ENCODE data around the gene ADAMTS6. TPM values are rescaled to one million over a fixed set of nuclear protein-coding genes. Genes with fewer than 3 reads are reported as not detected.
A peak's percentile ranks its signal among the peaks of the same experiment; 100 is the strongest.

The ADAMTS6 gene
- total RNA-seq, 1 donor from 2014 or later: 21.5 TPM

GRCh38 chr5:65128226-65128625 lies 353.5 kb downstream of the ADAMTS6 start:
- TF ChIP-seq CTCF (IDR thresholded peaks at IDR 0.05): no peak
- peak overlapping the region; percentile 91 for H3K27ac Mint-ChIP-seq (ENCODE audit: unreplicated experiment)
- DNase-seq (ENCODE audit: low spot score): no peak

GRCh38 chr5:65127161-65127901 lies 354.4 kb downstream of the ADAMTS6 start:
- Mint-ChIP-seq H3K27me3 (ENCODE audit: low read depth) (no peaks in the 10 kb centered on the region), H3K9me3 (ENCODE audit: low read depth) (no peaks in the 10 kb centered on the region)

More at GRCh38 chr5:65128226-65128625, 353.5 kb downstream of the ADAMTS6 start:
- Mint-ChIP-seq H3K27me3 (ENCODE audit: low read depth) (no peaks in the 10 kb centered on the region), H3K4me3 (ENCODE audit: unreplicated experiment) (no peak overlapping the region), H3K36me3 (ENCODE audit: low read depth) (no peaks in the 10 kb centered on the region), H3K4me1 (ENCODE audit: low read depth) (peaks cover 34% of the 10 kb centered on the region), H3K9me3 (ENCODE audit: low read depth) (no peaks in the 10 kb centered on the region)

GRCh38 chr5:65126542-65127069 lies 355.1 kb downstream of the ADAMTS6 start:
- H3K27me3 Mint-ChIP-seq (ENCODE audit: low read depth): no peaks in the 10 kb centered on the region
- no peak overlapping the region for H3K4me3 Mint-ChIP-seq (ENCODE audit: unreplicated experiment)
- DNase-seq (ENCODE audit: low spot score): no peak
- no peaks in the 10 kb centered on the region for H3K36me3 Mint-ChIP-seq (ENCODE audit: low read depth)
- no peak for TF ChIP-seq CTCF (IDR thresholded peaks at IDR 0.05)
- peak overlapping the region; percentile 91 for H3K27ac Mint-ChIP-seq (ENCODE audit: unreplicated experiment)
- no peaks in the 10 kb centered on the region for H3K9me3 Mint-ChIP-seq (ENCODE audit: low read depth)
- peaks cover 34% of the 10 kb centered on the region for H3K4me1 Mint-ChIP-seq (ENCODE audit: low read depth)

More at GRCh38 chr5:65127161-65127901, 354.4 kb downstream of the ADAMTS6 start:
- Mint-ChIP-seq H3K4me1 (ENCODE audit: low read depth) (peaks cover 34% of the 10 kb centered on the region), H3K4me3 (ENCODE audit: unreplicated experiment) (no peak overlapping the region), H3K27ac (ENCODE audit: unreplicated experiment) (peak overlapping the region; percentile 91), H3K36me3 (ENCODE audit: low read depth) (no peaks in the 10 kb centered on the region)
- TF ChIP-seq CTCF (IDR thresholded peaks at IDR 0.05): peak; percentile 35
- DNase-seq (ENCODE audit: low spot score): no peak

GRCh38 chr5:65125591-65126541 lies 355.9 kb downstream of the ADAMTS6 start:
- Mint-ChIP-seq H3K4me3 (ENCODE audit: unreplicated experiment) (no peak overlapping the region), H3K27ac (ENCODE audit: unreplicated experiment) (peak overlapping the region; percentile 91), H3K4me1 (ENCODE audit: low read depth) (peaks cover 30% of the 10 kb centered on the region), H3K9me3 (ENCODE audit: low read depth) (no peaks in the 10 kb centered on the region), H3K27me3 (ENCODE audit: low read depth) (no peaks in the 10 kb centered on the region), H3K36me3 (ENCODE audit: low read depth) (no peaks in the 10 kb centered on the region)
- no peak for DNase-seq (ENCODE audit: low spot score)
- no peak for TF ChIP-seq CTCF (IDR thresholded peaks at IDR 0.05)

GRCh38 chr5:65121880-65122436 lies 359.8 kb downstream of the ADAMTS6 start:
- peaks cover 2% of the 10 kb centered on the region for H3K36me3 Mint-ChIP-seq (ENCODE audit: low read depth)
- H3K27ac Mint-ChIP-seq (ENCODE audit: unreplicated experiment): no peak overlapping the region
- H3K4me3 Mint-ChIP-seq (ENCODE audit: unreplicated experiment): no peak overlapping the region
- peaks cover 11% of the 10 kb centered on the region for H3K9me3 Mint-ChIP-seq (ENCODE audit: low read depth)
- TF ChIP-seq CTCF (IDR thresholded peaks at IDR 0.05): no peak
- H3K27me3 Mint-ChIP-seq (ENCODE audit: low read depth): no peaks in the 10 kb centered on the region
- peaks cover 14% of the 10 kb centered on the region for H3K4me1 Mint-ChIP-seq (ENCODE audit: low read depth)
- no peak for DNase-seq (ENCODE audit: low spot score)
